SK-N-SH treated with all-trans-retinoic acid at 6 μM for 48 hours (cell line): ENCODE data around the gene KCNK10.

ENCODE experiments used
- ATAC-seq: fragments of 200-7000 bp; cut with Tn5 transposase; 3 replicates; pipeline ENCODE4 v1.9.1; 2020; ENCODE audit warnings: mild to moderate bottlenecking, moderate library complexity
- BACH2 ChIP-seq: fragments of 250-450 bp; sonication (Bioruptor Pico); IDR thresholded peaks from 2 replicates; pipeline ENCODE4 v1.9.0; 2021; ENCODE audit warnings: mild to moderate bottlenecking, borderline replicate concordance
- CSDC2 ChIP-seq: fragments of 250-450 bp; sonication (Bioruptor Pico); IDR thresholded peaks from 2 replicates; pipeline ENCODE4 v1.5.0; 2020; ENCODE audit warnings: mild to moderate bottlenecking, moderate library complexity
- CSRNP3 ChIP-seq: fragments of 250-450 bp; sonication (Bioruptor Pico); IDR thresholded peaks from 2 replicates; pipeline ENCODE4 v1.5.1; 2021; ENCODE audit warnings: mild to moderate bottlenecking, moderate library complexity
- ESRRG ChIP-seq: fragments of 250-450 bp; sonication (Bioruptor Pico); IDR thresholded peaks from 2 replicates; pipeline ENCODE4 v1.6.1; 2021; ENCODE audit warnings: mild to moderate bottlenecking
- GLIS3 ChIP-seq: fragments of 250-450 bp; sonication (Bioruptor Pico); IDR thresholded peaks from 2 replicates; pipeline ENCODE4 v1.5.0; 2020; ENCODE audit warnings: mild to moderate bottlenecking, moderate library complexity
- ISL1 ChIP-seq: fragments of 250-450 bp; sonication (Bioruptor Pico); IDR thresholded peaks from 2 replicates; pipeline ENCODE4 v2.1.2; 2022; ENCODE audit warnings: mild to moderate bottlenecking, moderate library complexity
- OSR1 ChIP-seq: fragments of 250-450 bp; sonication (Bioruptor Pico); IDR thresholded peaks from 2 replicates; pipeline ENCODE4 v1.8.0; 2022; ENCODE audit warnings: moderate library complexity, mild to moderate bottlenecking, inconsistent platforms
- PATZ1 ChIP-seq: fragments of 250-450 bp; sonication (Bioruptor Pico); IDR thresholded peaks from 2 replicates; pipeline ENCODE4 v1.8.0; 2020; ENCODE audit warnings: mild to moderate bottlenecking, moderate library complexity, borderline replicate concordance
- POU6F1 ChIP-seq: fragments of 250-450 bp; sonication (Bioruptor Pico); IDR thresholded peaks from 2 replicates; pipeline ENCODE4 v1.8.0; 2021; ENCODE audit warnings: low read depth, mild to moderate bottlenecking, moderate library complexity, borderline replicate concordance
- PPARA ChIP-seq: fragments of 250-450 bp; sonication (Bioruptor Pico); IDR thresholded peaks from 2 replicates; pipeline ENCODE4 v1.5.0; 2020; ENCODE audit warnings: mild to moderate bottlenecking, borderline replicate concordance
- RARB ChIP-seq: fragments of 250-450 bp; sonication (Bioruptor Pico); IDR thresholded peaks from 2 replicates; pipeline ENCODE4 v1.8.0; 2021; ENCODE audit warnings: mild to moderate bottlenecking, moderate library complexity
- SNAI2 ChIP-seq: fragments of 250-450 bp; sonication (Bioruptor Pico); IDR thresholded peaks from 2 replicates; pipeline ENCODE4 v1.5.0; 2020; ENCODE audit warnings: mild to moderate bottlenecking, moderate library complexity
- TCF4 ChIP-seq: fragments of 250-450 bp; sonication (Bioruptor Pico); IDR thresholded peaks from 2 replicates; pipeline ENCODE4 v1.8.0; 2021; ENCODE audit warnings: mild to moderate bottlenecking, moderate library complexity, borderline replicate concordance
- TOX ChIP-seq: fragments of 250-450 bp; sonication (Bioruptor Pico); IDR thresholded peaks from 2 replicates; pipeline ENCODE4 v1.8.0; 2021; ENCODE audit warnings: mild to moderate bottlenecking, moderate library complexity, borderline replicate concordance
- TSHZ2 ChIP-seq: fragments of 250-450 bp; sonication (Bioruptor Pico); IDR thresholded peaks from 2 replicates; pipeline ENCODE4 v1.5.0; 2020; ENCODE audit warnings: mild to moderate bottlenecking, moderate library complexity
- ZC3H10 ChIP-seq: fragments of 250-450 bp; sonication (Bioruptor Pico); IDR thresholded peaks from 2 replicates; pipeline ENCODE4 v1.5.1; 2021; ENCODE audit warnings: mild to moderate bottlenecking, moderate library complexity
- ZFP3 ChIP-seq: fragments of 250-450 bp; sonication (Bioruptor Pico); IDR thresholded peaks from 2 replicates; pipeline ENCODE4 v1.5.0; 2020; ENCODE audit warnings: mild to moderate bottlenecking, moderate library complexity
- ZFP30 ChIP-seq: fragments of 450-650 bp; formaldehyde crosslinking; IDR thresholded peaks from 2 replicates; pipeline ENCODE4 v1.5.0; 2022; ENCODE audit warnings: mild to moderate bottlenecking, moderate library complexity
- ZNF565 ChIP-seq: fragments of 450-650 bp; formaldehyde crosslinking; conservative IDR thresholded peaks from 2 replicates; pipeline ENCODE4 v1.5.0; 2020; ENCODE audit warnings: low read depth, mild to moderate bottlenecking, moderate library complexity
- ZNF70 ChIP-seq: fragments of 450-650 bp; formaldehyde crosslinking; IDR thresholded peaks from 2 replicates; pipeline ENCODE4 v1.5.0; 2020; ENCODE audit warnings: mild to moderate bottlenecking, moderate library complexity
- ZNF8 ChIP-seq: fragments of 450-650 bp; formaldehyde crosslinking; IDR thresholded peaks from 2 replicates; pipeline ENCODE4 v1.5.0; 2020; ENCODE audit warnings: mild to moderate bottlenecking, moderate library complexity

The KCNK10 gene

GRCh38 chr14:88333036-88333435 is 10.0 kb upstream of the KCNK10 start:
- TF ChIP-seq RARB: no peak
- TF ChIP-seq SNAI2 (CRISPR knock-in tag): no peak
- TF ChIP-seq PATZ1 (CRISPR knock-in tag): no peak
- no peak for TF ChIP-seq CSDC2 (CRISPR knock-in tag)
- TF ChIP-seq ISL1: no peak
- TF ChIP-seq ZC3H10 (CRISPR knock-in tag): no peak
- no peak for TF ChIP-seq ZNF565 (CRISPR knock-in tag)
- TF ChIP-seq GLIS3 (CRISPR knock-in tag): no peak
- no peak for TF ChIP-seq ESRRG (CRISPR knock-in tag)
- TF ChIP-seq POU6F1 (CRISPR knock-in tag): no peak
- TF ChIP-seq BACH2 (CRISPR knock-in tag): no peak

GRCh38 chr14:88327497-88327896 is 4.4 kb upstream of the KCNK10 start:
- TF ChIP-seq RARB: no peak
- no peak for TF ChIP-seq POU6F1 (CRISPR knock-in tag)
- TF ChIP-seq PPARA (CRISPR knock-in tag): no peak
- TF ChIP-seq PATZ1 (CRISPR knock-in tag): no peak
- TF ChIP-seq ZNF70: no peak
- TF ChIP-seq OSR1 (CRISPR knock-in tag): no peak
- TF ChIP-seq BACH2 (CRISPR knock-in tag): no peak
- no peak for TF ChIP-seq ZFP30
- TF ChIP-seq CSDC2 (CRISPR knock-in tag): no peak
- TF ChIP-seq, all 23 proteins: peak for 0
- ATAC-seq: no peak

More at GRCh38 chr14:88333036-88333435, 10.0 kb upstream of the KCNK10 start:
- no peak for ATAC-seq

GRCh38 chr14:88326352-88327103 is 3.5 kb upstream of the KCNK10 start:
- TF ChIP-seq TSHZ2 (CRISPR knock-in tag): no peak
- no peak for TF ChIP-seq TCF4
- no peak for TF ChIP-seq ZNF565 (CRISPR knock-in tag)
- ATAC-seq: peak; percentile 37

- ATAC-seq: no peak
- TF ChIP-seq ISL1: no peak
- TF ChIP-seq TSHZ2 (CRISPR knock-in tag): no peak
- TF ChIP-seq SNAI2 (CRISPR knock-in tag): no peak
- TF ChIP-seq ESRRG (CRISPR knock-in tag): no peak
- no peak for TF ChIP-seq ZNF8 (CRISPR knock-in tag)
- no peak for TF ChIP-seq ZC3H10 (CRISPR knock-in tag)
- no peak for TF ChIP-seq ZFP30
- no peak for TF ChIP-seq GLIS3 (CRISPR knock-in tag)
- TF ChIP-seq ZFP3 (CRISPR knock-in tag): no peak
- TF ChIP-seq ZNF565 (CRISPR knock-in tag): no peak
- TF ChIP-seq CSRNP3 (CRISPR knock-in tag): no peak
- no peak for TF ChIP-seq TOX (CRISPR knock-in tag)
Measured at GRCh38 chr14:88325883-88326282, 2.8 kb upstream of the KCNK10 start.
